SK-N-SH (cell line): ENCODE data around the gene MICALL1.

Experiments used
- CTCF ChIP-seq: fragments of 200-600 bp; sonication (generic); IDR thresholded peaks from 2 replicates; pipeline ENCODE4 v1.6.1; 2017; ENCODE audit warnings: antibody characterized with exemption, mild to moderate bottlenecking, moderate library complexity
- ELF1 ChIP-seq: IDR thresholded peaks from 2 replicates; pipeline ENCODE4 v1.4.0; 2012
- REST ChIP-seq: IDR thresholded peaks from 2 replicates; pipeline ENCODE4 v1.6.1; 2012; ENCODE audit warnings: mild to moderate bottlenecking, low read depth, low read length, moderate library complexity
- RFX5 ChIP-seq: IDR thresholded peaks from 2 replicates; pipeline ENCODE4 v1.6.1; 2012; ENCODE audit warnings: mild to moderate bottlenecking, improper control_type of control experiment, low read length

- TF ChIP-seq CTCF, result no peak
- TF ChIP-seq REST, result no peak
- no peak for TF ChIP-seq RFX5
- TF ChIP-seq ELF1, result no peak
Measured at GRCh38 chr22:37981282-37982011, 75.3 kb downstream of the MICALL1 start.
